GM18909 (cell line): Measurements from ENCODE around the gene ARHGEF10L.

Experiments used
- ATAC-seq: cut with Tn5 transposase; IDR thresholded peaks from one replicate; pipeline ENCODE4 v1.9.1; 2021; ENCODE audit warnings: mild to moderate bottlenecking; ENCODE audit not compliant: unreplicated experiment, poor library complexity

ARHGEF10L gene

GRCh38 chr1:17566417-17566816 is 26.9 kb downstream of the ARHGEF10L start:
- ATAC-seq = no peak

- no peak for ATAC-seq
Measured at GRCh38 chr1:17566892-17567291, 27.4 kb downstream of the ARHGEF10L start.

GRCh38 chr1:17567582-17567981 is 28.1 kb downstream of the ARHGEF10L start:
- no peak for ATAC-seq

- ATAC-seq = no peak
Measured at GRCh38 chr1:17568014-17568900, 28.8 kb downstream of the ARHGEF10L start.

- ATAC-seq = no peak
Measured at GRCh38 chr1:17569200-17570139, 30.0 kb downstream of the ARHGEF10L start.

GRCh38 chr1:17570228-17570627 is 30.7 kb downstream of the ARHGEF10L start:
- ATAC-seq = no peak

- ATAC-seq = no peak
Measured at GRCh38 chr1:17572264-17572985, 32.9 kb downstream of the ARHGEF10L start.

GRCh38 chr1:17573518-17574041 is 34.1 kb downstream of the ARHGEF10L start:
- no peak for ATAC-seq

- ATAC-seq = no peak
Measured at GRCh38 chr1:17574516-17574915, 35.0 kb downstream of the ARHGEF10L start.

- no peak for ATAC-seq
Measured at GRCh38 chr1:17575797-17576518, 36.5 kb downstream of the ARHGEF10L start.

GRCh38 chr1:17576519-17576853 is 37.0 kb downstream of the ARHGEF10L start:
- ATAC-seq = no peak

GRCh38 chr1:17577907-17578297 is 38.4 kb downstream of the ARHGEF10L start:
- no peak for ATAC-seq

GRCh38 chr1:17579951-17580939 is 40.7 kb downstream of the ARHGEF10L start:
- ATAC-seq = no peak

- ATAC-seq = no peak
Measured at GRCh38 chr1:17581389-17582123, 42.1 kb downstream of the ARHGEF10L start.

GRCh38 chr1:17582124-17582774 is 42.8 kb downstream of the ARHGEF10L start:
- no peak for ATAC-seq

GRCh38 chr1:17584539-17584938 is 45.0 kb downstream of the ARHGEF10L start:
- no peak for ATAC-seq

GRCh38 chr1:17585266-17585987 is 45.9 kb downstream of the ARHGEF10L start:
- no peak for ATAC-seq
